B cell (primary cell): ENCODE measurements around the gene KIF9.

ENCODE experiments used
- EZH2 ChIP-seq: IDR thresholded peaks from 2 replicates; pipeline ENCODE4 v1.6.1; 2012; ENCODE audit warnings: borderline replicate concordance, low read depth, mild to moderate bottlenecking, moderate library complexity, low read length; ENCODE audit not compliant: insufficient read depth, poor library complexity, severe bottlenecking
- TF ChIP-seq, protein P1 (sequence below): fragments of 200-600 bp; IDR thresholded peaks from one replicate; pipeline ENCODE4 v1.8.0; 2022; ENCODE audit warnings: antibody characterized with exemption, mild to moderate bottlenecking

DNA sequence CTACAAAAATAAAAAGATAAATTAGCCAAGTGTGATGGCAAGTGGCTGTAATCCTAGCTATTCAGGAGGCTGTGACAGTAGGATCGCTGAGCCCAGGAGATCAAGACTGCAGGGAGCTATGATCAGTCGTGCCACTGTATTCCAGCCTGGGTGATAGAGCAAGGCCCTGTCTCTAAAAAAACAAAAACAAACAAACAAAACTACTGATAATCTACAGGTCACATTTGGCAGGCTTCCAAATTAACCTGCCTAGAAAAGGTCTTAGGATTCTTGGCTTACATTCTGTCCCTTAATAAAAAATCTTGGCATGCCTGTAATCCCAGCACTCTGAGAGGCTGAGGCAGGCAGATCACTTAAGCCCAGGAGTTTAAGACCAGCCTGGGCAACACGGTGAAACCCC lies 85.3 kb downstream of the KIF9 start:
- TF ChIP-seq, protein P1, sequence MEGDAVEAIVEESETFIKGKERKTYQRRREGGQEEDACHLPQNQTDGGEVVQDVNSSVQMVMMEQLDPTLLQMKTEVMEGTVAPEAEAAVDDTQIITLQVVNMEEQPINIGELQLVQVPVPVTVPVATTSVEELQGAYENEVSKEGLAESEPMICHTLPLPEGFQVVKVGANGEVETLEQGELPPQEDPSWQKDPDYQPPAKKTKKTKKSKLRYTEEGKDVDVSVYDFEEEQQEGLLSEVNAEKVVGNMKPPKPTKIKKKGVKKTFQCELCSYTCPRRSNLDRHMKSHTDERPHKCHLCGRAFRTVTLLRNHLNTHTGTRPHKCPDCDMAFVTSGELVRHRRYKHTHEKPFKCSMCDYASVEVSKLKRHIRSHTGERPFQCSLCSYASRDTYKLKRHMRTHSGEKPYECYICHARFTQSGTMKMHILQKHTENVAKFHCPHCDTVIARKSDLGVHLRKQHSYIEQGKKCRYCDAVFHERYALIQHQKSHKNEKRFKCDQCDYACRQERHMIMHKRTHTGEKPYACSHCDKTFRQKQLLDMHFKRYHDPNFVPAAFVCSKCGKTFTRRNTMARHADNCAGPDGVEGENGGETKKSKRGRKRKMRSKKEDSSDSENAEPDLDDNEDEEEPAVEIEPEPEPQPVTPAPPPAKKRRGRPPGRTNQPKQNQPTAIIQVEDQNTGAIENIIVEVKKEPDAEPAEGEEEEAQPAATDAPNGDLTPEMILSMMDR: no peak
- no peak for TF ChIP-seq EZH2
